GM23248 (cell line): ENCODE measurements around the gene TNPO3. TPM values are rescaled to one million over a fixed set of nuclear protein-coding genes. Genes with fewer than 3 reads are reported as not detected.
"Not testable (repeated sequence)": the region's sequence is repeated elsewhere in the genome, so short reads cannot be mapped to it uniquely, and the experiment has no call there.

Experiments
- DNase-seq: peaks from one replicate; pipeline ENCODE4 v3.0.0-alpha.2; 2015
- H2AFZ ChIP-seq: fragments of 200-600 bp; sonication (generic); 2 replicates; pipeline ENCODE4 v1.6.1; 2016; ENCODE audit warnings: antibody characterized with exemption
- H3F3A ChIP-seq: fragments of 200-600 bp; sonication (generic); 2 replicates; pipeline ENCODE4 v1.6.1; 2016; ENCODE audit warnings: mild to moderate bottlenecking, antibody characterized with exemption, mixed run types; ENCODE audit not compliant: insufficient read depth
- H3K27ac ChIP-seq: fragments of 200-600 bp; sonication (generic); 2 replicates; pipeline ENCODE4 v1.5.1; 2016; ENCODE audit warnings: mild to moderate bottlenecking
- H3K27me3 ChIP-seq: fragments of 200-600 bp; sonication (generic); replicated peaks from 2 replicates; pipeline ENCODE4 v1.6.1; 2016; ENCODE audit warnings: mild to moderate bottlenecking; ENCODE audit not compliant: insufficient read depth
- H3K36me3 ChIP-seq: fragments of 200-600 bp; sonication (generic); 2 replicates; pipeline ENCODE4 v1.6.1; 2016; ENCODE audit warnings: low read depth, mild to moderate bottlenecking
- H3K4me1 ChIP-seq: fragments of 200-600 bp; sonication (generic); 2 replicates; pipeline ENCODE4 v1.6.1; 2016; ENCODE audit warnings: mild to moderate bottlenecking; ENCODE audit not compliant: insufficient read depth
- H3K4me2 ChIP-seq: fragments of 200-600 bp; sonication (generic); one replicate; pipeline ENCODE4 v1.6.1; 2016; ENCODE audit warnings: mild to moderate bottlenecking; ENCODE audit not compliant: unreplicated experiment
- H3K4me3 ChIP-seq: fragments of 200-600 bp; sonication (generic); 2 replicates; pipeline ENCODE4 v1.5.1; 2016; ENCODE audit warnings: mild to moderate bottlenecking
- H3K79me2 ChIP-seq: fragments of 200-600 bp; sonication (generic); 2 replicates; pipeline ENCODE4 v1.6.1; 2016; ENCODE audit warnings: mild to moderate bottlenecking; ENCODE audit not compliant: insufficient read depth
- H3K9ac ChIP-seq: fragments of 200-600 bp; sonication (generic); 2 replicates; pipeline ENCODE4 v1.6.1; 2016; ENCODE audit warnings: mild to moderate bottlenecking
- H3K9me2 ChIP-seq: fragments of 200-600 bp; sonication (generic); 2 replicates; pipeline ENCODE4 v1.6.1; 2016; ENCODE audit warnings: mixed run types, mild to moderate bottlenecking, moderate library complexity; ENCODE audit not compliant: insufficient read depth
- H3K9me3 ChIP-seq: fragments of 200-600 bp; sonication (generic); one replicate; pipeline ENCODE4 v1.6.1; 2017; ENCODE audit warnings: low read depth
- H4K20me1 ChIP-seq: fragments of 200-600 bp; sonication (generic); 2 replicates; pipeline ENCODE4 v1.6.0; 2016; ENCODE audit not compliant: insufficient read depth
- EZH2 ChIP-seq: fragments of 200-600 bp; sonication (generic); IDR thresholded peaks from 2 replicates; pipeline ENCODE4 v1.6.1; 2018; ENCODE audit warnings: antibody characterized with exemption, mild to moderate bottlenecking; ENCODE audit not compliant: insufficient read depth, poor library complexity, severe bottlenecking
- EZH2phosphoT487 ChIP-seq: fragments of 200-600 bp; sonication (generic); IDR thresholded peaks from 2 replicates; pipeline ENCODE4 v1.6.1; 2018; ENCODE audit warnings: antibody characterized with exemption, moderate library complexity, mild to moderate bottlenecking, low read depth; ENCODE audit not compliant: insufficient read depth
- WGBS, 2 experiments: methylation state at CpG; one replicate each; pipeline ENCODE4 v1.1.6; 2015 to 2017; ENCODE audit warnings: low lambda C conversion rate in 2 of 2, low coverage in 1 of 2; ENCODE audit errors: missing lambda C conversion rate in 2 of 2; 5-methylcytosine and 5-hydroxymethylcytosine counted together
- in situ Hi-C: fragments of 300-500 bp; cut with MboI; formaldehyde crosslinking; loops from 2 replicates; pipeline ENCODE4 v1.15.0; 2020
- polyA plus RNA-seq: library from polyadenylated mRNA; unstranded; fragments of >200 nt; fragmentation: Nextera tagmentation; extraction: Ambion mirVana; gene quantifications from 2 replicates; pipeline ENCODE4 v1.2.1, GENCODE V29; 2016
- total RNA-seq: library from RNA; depleted of rRNA; stranded (reverse); fragments of >200 nt; shearing (Covaris generic); gene quantifications from 2 replicates; pipeline ENCODE4 v1.2.3, GENCODE V29; 2014

Gene TNPO3
- total and polyA plus RNA-seq, 2 experiments from 2014 or later = 31.6 to 41.9 TPM

DNA sequence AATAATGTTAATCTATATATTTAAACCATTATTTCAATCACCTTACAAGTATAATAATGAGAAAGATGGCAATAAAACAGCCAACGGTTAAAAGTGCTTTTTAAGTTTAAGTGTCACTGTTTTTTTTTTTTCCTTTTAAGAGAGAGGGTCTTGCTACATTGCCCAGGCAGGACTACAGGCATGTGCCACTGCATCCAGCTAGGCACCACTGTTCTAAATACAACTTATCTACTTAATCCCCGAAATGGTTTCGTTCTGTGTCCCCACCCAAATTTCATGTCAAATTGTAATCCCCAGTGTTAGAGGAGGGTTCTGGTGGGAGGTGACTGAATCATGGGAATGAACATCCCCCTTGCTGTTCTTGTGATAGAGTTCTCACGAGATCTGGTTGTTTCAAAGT lies 49.7 kb downstream of the TNPO3 start:
- WGBS, 2 experiments = 83 to 89% methylated on average over 4 of the region's 4 CpGs
- in situ Hi-C loops = no loop called here
- TF ChIP-seq EZH2 (no peak), EZH2phosphoT487 (no peak)
- no peaks in the 10 kb centered on the region for H3F3A ChIP-seq
- H3K9me3 ChIP-seq = no peaks in the 10 kb centered on the region
- H3K9ac ChIP-seq = no peak overlapping the region
- no peak overlapping the region for H2AFZ ChIP-seq
- H3K27ac ChIP-seq = no peak overlapping the region
- peaks cover 30% of the 10 kb centered on the region for H3K79me2 ChIP-seq
- no peaks in the 10 kb centered on the region for H3K27me3 ChIP-seq
- DNase-seq = no peak
- no peak overlapping the region for H3K4me3 ChIP-seq
- no peak overlapping the region for H3K4me2 ChIP-seq
- H3K36me3 ChIP-seq = peaks cover 15% of the 10 kb centered on the region
- H3K9me2 ChIP-seq = no peaks in the 10 kb centered on the region
- H3K4me1 ChIP-seq = no peaks in the 10 kb centered on the region
- H4K20me1 ChIP-seq = no peaks in the 10 kb centered on the region; the same call in 1 of the 2 replicates

DNA sequence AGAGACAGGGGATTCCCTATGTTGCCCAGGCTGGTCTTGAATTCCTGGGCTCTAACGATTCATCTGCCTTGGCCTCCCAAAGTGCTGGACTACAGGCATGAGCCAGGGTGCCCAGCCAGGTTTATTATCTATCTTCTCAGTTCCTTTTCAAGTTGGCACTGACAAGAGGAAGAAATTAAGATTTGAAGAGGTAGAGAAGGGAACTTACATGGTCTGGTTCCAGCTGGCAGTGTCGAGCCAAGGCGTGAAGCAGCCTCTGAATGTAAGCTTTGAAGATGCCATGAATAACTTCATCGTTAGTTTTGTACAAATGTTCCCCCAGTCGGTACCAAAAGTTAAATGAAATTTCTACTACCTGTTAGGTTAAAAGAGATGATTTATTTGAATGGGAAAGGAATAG lies 57.7 kb downstream of the TNPO3 start:
- Histone ChIP-seq H3K27me3 (no peaks in the 10 kb centered on the region), H4K20me1 (no peaks in the 10 kb centered on the region), H3K4me1 (no peaks in the 10 kb centered on the region), H3K79me2 (no peaks in the 10 kb centered on the region), H3K4me3 (no peak overlapping the region), H3K27ac (no peak overlapping the region), H3K9me2 (no peaks in the 10 kb centered on the region), H3F3A (no peaks in the 10 kb centered on the region), H3K4me2 (no peak overlapping the region), H3K36me3 (peaks cover 37% of the 10 kb centered on the region), H3K9ac (no peak overlapping the region), H3K9me3 (no peaks in the 10 kb centered on the region), H2AFZ (no peak overlapping the region)
- TF ChIP-seq EZH2phosphoT487 (no peak), EZH2 (no peak)
- DNase-seq = no peak
- WGBS, 2 experiments = 97 to 98% methylated on average over 5 of the region's 5 CpGs
- in situ Hi-C loops = no loop called here

DNA sequence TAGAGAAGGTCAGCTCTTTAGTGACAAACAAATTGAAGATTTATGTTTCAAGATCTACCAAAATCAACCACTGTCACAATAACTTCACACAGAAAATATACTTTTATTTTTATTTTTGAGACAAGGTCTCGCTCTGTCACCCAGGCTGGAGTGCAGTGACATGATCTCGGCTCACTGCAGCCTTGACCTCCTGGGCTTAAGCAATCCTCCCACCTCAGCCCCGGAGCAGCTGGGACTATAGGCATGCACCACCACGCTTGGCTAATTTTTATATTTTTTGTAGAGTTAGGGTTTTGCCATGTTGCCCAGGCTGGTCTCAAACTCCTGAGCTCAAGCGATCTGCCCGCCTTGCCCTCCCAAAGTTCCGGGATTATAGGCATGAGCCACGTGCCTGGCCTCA lies 60.4 kb downstream of the TNPO3 start:
- DNase-seq, H3K4me2 ChIP-seq, in situ Hi-C loops, H3K27ac ChIP-seq, H3K9ac ChIP-seq, H3K9me3 ChIP-seq, H3K27me3 ChIP-seq, H4K20me1 ChIP-seq, H2AFZ ChIP-seq, H3F3A ChIP-seq, H3K4me3 ChIP-seq, H3K9me2 ChIP-seq, H3K79me2 ChIP-seq, H3K4me1 ChIP-seq: not testable (repeated sequence)
- peaks cover 34% of the 10 kb centered on the region; the same call in 1 of the 2 replicates for H3K36me3 ChIP-seq
- WGBS, 2 experiments = 90 to 94% methylated on average over 8 of the region's 8 CpGs

DNA sequence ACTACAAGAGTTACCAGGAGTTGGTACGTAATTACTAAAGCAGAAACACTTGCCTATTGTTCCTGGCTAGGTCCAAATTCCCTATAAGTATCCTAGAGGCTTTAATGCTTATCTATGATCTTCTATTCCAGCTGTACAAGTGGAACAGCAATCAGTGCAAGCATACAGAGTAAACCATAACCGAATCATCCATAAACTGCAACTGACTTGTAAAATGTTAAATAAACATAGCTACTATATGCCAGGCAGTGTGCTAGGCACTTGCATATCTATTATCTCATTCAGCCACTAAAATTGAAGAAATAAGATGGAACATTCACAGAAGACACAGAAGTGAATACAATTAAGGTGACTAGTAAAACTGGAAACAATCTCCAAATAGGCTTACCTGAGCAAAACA lies 61.5 kb downstream of the TNPO3 start:
- H3F3A ChIP-seq = no peaks in the 10 kb centered on the region
- peaks cover 34% of the 10 kb centered on the region; the same call in 1 of the 2 replicates for H3K36me3 ChIP-seq

DNA sequence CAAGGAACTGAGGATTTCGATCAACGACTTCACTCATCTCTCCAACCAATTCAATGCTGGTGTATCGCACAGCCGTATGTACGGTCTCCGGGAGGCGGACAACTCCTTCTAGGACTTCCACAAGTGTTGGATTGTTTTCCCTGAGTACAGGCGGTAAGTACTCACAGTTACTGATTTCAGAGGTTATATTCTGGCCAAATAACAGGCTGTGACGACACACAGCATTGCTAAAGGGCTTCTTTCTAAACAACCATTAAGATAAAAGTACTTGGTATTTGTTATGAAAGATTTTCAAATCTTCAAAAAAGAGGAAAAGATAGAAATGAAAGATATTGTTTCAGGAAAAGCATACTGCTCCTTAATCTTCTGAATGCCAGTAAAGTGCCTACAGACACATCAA lies 65.0 kb downstream of the TNPO3 start:
- TF ChIP-seq EZH2 = no peak
- no peak for TF ChIP-seq EZH2phosphoT487
- in situ Hi-C loops = no loop called here
- WGBS, 2 experiments = 85 to 87% methylated on average over 9 of the region's 9 CpGs

More for the DNA sequence above, 61.5 kb downstream of the TNPO3 start:
- Histone ChIP-seq H3K9me3 (no peaks in the 10 kb centered on the region), H3K27ac (no peak overlapping the region), H3K4me1 (no peaks in the 10 kb centered on the region), H3K27me3 (no peaks in the 10 kb centered on the region), H3K4me3 (no peak overlapping the region), H4K20me1 (no peaks in the 10 kb centered on the region), H3K9me2 (no peaks in the 10 kb centered on the region), H2AFZ (no peak overlapping the region), H3K4me2 (no peak overlapping the region), H3K79me2 (no peaks in the 10 kb centered on the region), H3K9ac (no peak overlapping the region)
- in situ Hi-C loops = no loop called here
- 75 to 82% methylated on average over 2 of the region's 2 CpGs for WGBS, 2 experiments
- TF ChIP-seq EZH2phosphoT487 (no peak), EZH2 (no peak)
- DNase-seq = no peak

More for the DNA sequence above, 65.0 kb downstream of the TNPO3 start:
- Histone ChIP-seq H3K9me3 (no peaks in the 10 kb centered on the region), H2AFZ (no peak overlapping the region), H3K4me2 (no peak overlapping the region), H3K9me2 (no peaks in the 10 kb centered on the region), H3K4me1 (no peaks in the 10 kb centered on the region), H3K9ac (no peak overlapping the region), H3K27me3 (no peaks in the 10 kb centered on the region), H4K20me1 (no peaks in the 10 kb centered on the region), H3K4me3 (no peak overlapping the region), H3K36me3 (peaks cover 26% of the 10 kb centered on the region), H3K27ac (no peak overlapping the region), H3K79me2 (no peaks in the 10 kb centered on the region), H3F3A (no peaks in the 10 kb centered on the region)
- DNase-seq = no peak
